Neural cell (in vitro differentiated cells): ENCODE results near the gene NOC3L. TPM values are rescaled to one million over a fixed set of nuclear protein-coding genes. Genes with fewer than 3 reads are reported as not detected.
A peak's percentile ranks its signal among the peaks of the same experiment; 100 is the strongest.

ENCODE experiments used
- H2AFZ ChIP-seq: fragments of 200-600, 300-800 bp; sonication (generic), shearing (Covaris generic); 2 replicates; pipeline ENCODE4 v1.6.0; 2014; ENCODE audit warnings: low read depth, mild to moderate bottlenecking, antibody characterized with exemption, low read length, moderate library complexity
- H3F3A ChIP-seq: fragments of 200-600 bp; shearing (Covaris generic); 2 replicates; pipeline ENCODE4 v1.6.1; 2016; ENCODE audit warnings: mild to moderate bottlenecking, moderate library complexity, mixed read lengths, antibody characterized with exemption, low read length; ENCODE audit not compliant: insufficient read depth, poor library complexity, severe bottlenecking
- H3K27ac ChIP-seq: fragments of 200-600, 300-800 bp; sonication (generic), shearing (Covaris generic); 2 replicates; pipeline ENCODE4 v1.5.1; 2014; ENCODE audit warnings: mild to moderate bottlenecking, low read length, moderate library complexity
- H3K27me3 ChIP-seq: fragments of 300-800, 200-600 bp; sonication (generic), shearing (Covaris generic); 2 replicates; pipeline ENCODE4 v1.6.0; 2014; ENCODE audit warnings: mild to moderate bottlenecking, low read depth, low read length, moderate library complexity; ENCODE audit not compliant: insufficient read depth
- H3K36me3 ChIP-seq: fragments of 300-800, 200-600 bp; sonication (generic), shearing (Covaris generic); 2 replicates; pipeline ENCODE4 v1.5.1; 2014; ENCODE audit warnings: mild to moderate bottlenecking, antibody characterized with exemption, low read length, moderate library complexity; ENCODE audit not compliant: insufficient read depth
- H3K4me2 ChIP-seq: fragments of 300-800, 200-600 bp; sonication (generic), shearing (Covaris generic); 2 replicates; pipeline ENCODE4 v1.6.0; 2014; ENCODE audit warnings: mild to moderate bottlenecking, low read length
- H3K4me3 ChIP-seq: fragments of 300-800, 200-600 bp; sonication (generic), shearing (Covaris generic); 2 replicates; pipeline ENCODE4 v1.5.1; 2014; ENCODE audit warnings: mild to moderate bottlenecking, low read length, moderate library complexity
- H3K79me2 ChIP-seq: fragments of 200-600 bp; shearing (Covaris generic); replicated peaks from 2 replicates; pipeline ENCODE4 v1.6.0; 2014; ENCODE audit warnings: mild to moderate bottlenecking, low read length, moderate library complexity; ENCODE audit not compliant: insufficient read depth
- H3K9ac ChIP-seq: fragments of 300-800, 200-600 bp; sonication (generic), shearing (Covaris generic); 2 replicates; pipeline ENCODE4 v1.6.1; 2016; ENCODE audit warnings: mild to moderate bottlenecking, low read length, mixed read lengths
- H3K9me2 ChIP-seq: fragments of 200-600 bp; shearing (Covaris generic); 2 replicates; pipeline ENCODE4 v1.6.1; 2016; ENCODE audit warnings: mild to moderate bottlenecking, low read length, mixed read lengths; ENCODE audit not compliant: insufficient read depth
- H3K9me3 ChIP-seq: fragments of 200-600, 300-800 bp; sonication (generic), shearing (Covaris generic); 2 replicates; pipeline ENCODE4 v1.6.1; 2016; ENCODE audit warnings: mild to moderate bottlenecking, mixed run types, low read length, moderate library complexity, mixed read lengths
- H4K20me1 ChIP-seq: fragments of 200-600 bp; shearing (Covaris generic); 2 replicates; pipeline ENCODE4 v1.6.1; 2016; ENCODE audit warnings: mild to moderate bottlenecking, mixed run types; ENCODE audit not compliant: insufficient read depth
- EP300 ChIP-seq: fragments of 450-650 bp; conservative IDR thresholded peaks from 2 replicates; pipeline ENCODE4 v1.6.1; 2014; ENCODE audit warnings: antibody characterized with exemption, mild to moderate bottlenecking, moderate library complexity; ENCODE audit not compliant: poor library complexity, severe bottlenecking
- EZH2 ChIP-seq: fragments of 200-600, 300-800 bp; shearing (Covaris generic), sonication (generic); IDR thresholded peaks from 2 replicates; pipeline ENCODE4 v1.6.1; 2014; ENCODE audit warnings: antibody characterized with exemption, low read length, borderline replicate concordance, mild to moderate bottlenecking; ENCODE audit not compliant: insufficient read depth, poor library complexity, severe bottlenecking
- MXI1 ChIP-seq: fragments of 450-650 bp; conservative IDR thresholded peaks from 2 replicates; pipeline ENCODE4 v1.6.1; 2014; ENCODE audit warnings: antibody characterized with exemption, mild to moderate bottlenecking; ENCODE audit not compliant: poor library complexity, severe bottlenecking
- POLR2AphosphoS5 ChIP-seq: IDR thresholded peaks from 2 replicates; pipeline ENCODE4 v1.6.1; 2012
- RAD21 ChIP-seq: fragments of 450-650 bp; conservative IDR thresholded peaks from 2 replicates; pipeline ENCODE4 v1.6.1; 2014; ENCODE audit warnings: antibody characterized with exemption, mild to moderate bottlenecking, moderate library complexity
- SMC3 ChIP-seq: fragments of 450-650 bp; conservative IDR thresholded peaks from 2 replicates; pipeline ENCODE4 v1.6.1; 2014; ENCODE audit warnings: antibody characterized with exemption, mild to moderate bottlenecking, moderate library complexity; ENCODE audit not compliant: poor library complexity
- TAF1 ChIP-seq: IDR thresholded peaks from 2 replicates; pipeline ENCODE4 v1.6.1; 2012; ENCODE audit warnings: low read depth
- polyA plus RNA-seq: library from polyadenylated mRNA; depleted of rRNA; stranded (reverse); fragments of >200 nt; gene quantifications from 2 replicates; pipeline ENCODE4 v1.2.3, GENCODE V29; 2014
- TF ChIP-seq, protein P1 (sequence below): fragments of 450-650 bp; IDR thresholded peaks from 2 replicates; pipeline ENCODE4 v1.5.1; 2014; ENCODE audit warnings: antibody characterized with exemption, mild to moderate bottlenecking, moderate library complexity; ENCODE audit not compliant: poor library complexity, severe bottlenecking
- TF ChIP-seq, protein P2 (sequence below): IDR thresholded peaks from 2 replicates; pipeline ENCODE4 v1.6.1; 2012; ENCODE audit warnings: borderline replicate concordance

The NOC3L gene
- polyA plus RNA-seq, 1 donor from 2014 or later = 8.3 TPM

DNA sequence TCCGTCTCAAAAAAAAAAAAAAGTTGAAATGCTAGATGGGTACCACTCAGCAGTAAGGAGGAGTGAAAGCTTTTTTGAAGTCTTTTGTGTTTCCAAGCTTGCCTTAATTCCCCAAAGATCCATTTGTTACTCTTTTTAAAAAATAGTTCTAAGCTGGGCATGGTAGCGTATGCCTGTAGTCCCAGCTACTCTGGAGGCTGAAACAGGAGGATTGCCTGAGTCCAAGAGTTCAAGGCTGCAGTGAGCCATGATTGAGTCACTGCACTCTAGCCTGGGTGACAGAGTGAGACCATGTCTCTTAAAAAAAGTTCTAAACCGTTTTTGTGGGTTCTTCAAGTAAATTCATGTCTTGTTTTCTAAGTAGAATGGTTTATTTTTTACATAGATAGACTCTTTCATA is 44.9 kb upstream of the NOC3L start:
- no peaks in the 10 kb centered on the region for H3K9me2 ChIP-seq
- peaks cover 46% of the 10 kb centered on the region for H3K79me2 ChIP-seq
- H3K4me3 ChIP-seq = no peak overlapping the region
- no peaks in the 10 kb centered on the region for H4K20me1 ChIP-seq
- peaks cover 6% of the 10 kb centered on the region for H3F3A ChIP-seq
- TF ChIP-seq, protein P1, sequence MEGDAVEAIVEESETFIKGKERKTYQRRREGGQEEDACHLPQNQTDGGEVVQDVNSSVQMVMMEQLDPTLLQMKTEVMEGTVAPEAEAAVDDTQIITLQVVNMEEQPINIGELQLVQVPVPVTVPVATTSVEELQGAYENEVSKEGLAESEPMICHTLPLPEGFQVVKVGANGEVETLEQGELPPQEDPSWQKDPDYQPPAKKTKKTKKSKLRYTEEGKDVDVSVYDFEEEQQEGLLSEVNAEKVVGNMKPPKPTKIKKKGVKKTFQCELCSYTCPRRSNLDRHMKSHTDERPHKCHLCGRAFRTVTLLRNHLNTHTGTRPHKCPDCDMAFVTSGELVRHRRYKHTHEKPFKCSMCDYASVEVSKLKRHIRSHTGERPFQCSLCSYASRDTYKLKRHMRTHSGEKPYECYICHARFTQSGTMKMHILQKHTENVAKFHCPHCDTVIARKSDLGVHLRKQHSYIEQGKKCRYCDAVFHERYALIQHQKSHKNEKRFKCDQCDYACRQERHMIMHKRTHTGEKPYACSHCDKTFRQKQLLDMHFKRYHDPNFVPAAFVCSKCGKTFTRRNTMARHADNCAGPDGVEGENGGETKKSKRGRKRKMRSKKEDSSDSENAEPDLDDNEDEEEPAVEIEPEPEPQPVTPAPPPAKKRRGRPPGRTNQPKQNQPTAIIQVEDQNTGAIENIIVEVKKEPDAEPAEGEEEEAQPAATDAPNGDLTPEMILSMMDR = no peak
- no peak for TF ChIP-seq TAF1
- TF ChIP-seq POLR2AphosphoS5 = no peak
- no peak for TF ChIP-seq RAD21
- no peaks in the 10 kb centered on the region for H3K36me3 ChIP-seq
- no peaks in the 10 kb centered on the region for H3K9me3 ChIP-seq
- no peak overlapping the region for H3K4me2 ChIP-seq
- no peaks in the 10 kb centered on the region for H3K27me3 ChIP-seq
- no peak overlapping the region for H2AFZ ChIP-seq
- H3K9ac ChIP-seq = no peak overlapping the region
- no peak overlapping the region for H3K27ac ChIP-seq

DNA sequence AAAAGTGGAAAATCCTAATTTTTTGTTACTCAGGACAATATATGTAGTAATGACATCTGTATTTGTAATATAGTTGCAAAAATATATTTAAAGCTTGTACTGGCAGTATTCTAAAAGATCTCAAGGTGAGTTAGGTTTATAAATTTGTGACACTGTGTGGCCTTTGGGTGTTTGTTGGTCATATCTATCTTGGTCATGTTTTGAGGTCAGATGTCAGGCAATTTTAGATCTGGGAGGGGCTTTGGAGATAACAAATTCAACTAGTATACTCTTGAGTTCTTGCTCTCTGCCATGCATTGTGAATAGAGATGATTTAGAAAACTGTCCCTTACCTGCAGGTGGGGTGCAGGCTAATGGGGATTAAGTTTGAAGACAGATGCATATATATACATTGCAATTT is 42.7 kb upstream of the NOC3L start:
- H3K4me3 ChIP-seq = peak overlapping the region; percentile 97
- peaks cover 6% of the 10 kb centered on the region for H3F3A ChIP-seq

More for the DNA sequence above, 42.7 kb upstream of the NOC3L start:
- Histone ChIP-seq H3K79me2 (peaks cover 46% of the 10 kb centered on the region), H2AFZ (no peak overlapping the region), H3K27ac (no peak overlapping the region), H3K9me2 (no peaks in the 10 kb centered on the region), H3K4me2 (peak overlapping the region; percentile 76), H3K9me3 (no peaks in the 10 kb centered on the region), H3K9ac (no peak overlapping the region), H3K27me3 (no peaks in the 10 kb centered on the region), H4K20me1 (no peaks in the 10 kb centered on the region), H3K36me3 (no peaks in the 10 kb centered on the region)
- TF ChIP-seq RAD21 (no peak), SMC3 (no peak), TAF1 (no peak), EZH2 (no peak), MXI1 (no peak), EP300 (no peak), POLR2AphosphoS5 (no peak)
- TF ChIP-seq, protein P2, sequence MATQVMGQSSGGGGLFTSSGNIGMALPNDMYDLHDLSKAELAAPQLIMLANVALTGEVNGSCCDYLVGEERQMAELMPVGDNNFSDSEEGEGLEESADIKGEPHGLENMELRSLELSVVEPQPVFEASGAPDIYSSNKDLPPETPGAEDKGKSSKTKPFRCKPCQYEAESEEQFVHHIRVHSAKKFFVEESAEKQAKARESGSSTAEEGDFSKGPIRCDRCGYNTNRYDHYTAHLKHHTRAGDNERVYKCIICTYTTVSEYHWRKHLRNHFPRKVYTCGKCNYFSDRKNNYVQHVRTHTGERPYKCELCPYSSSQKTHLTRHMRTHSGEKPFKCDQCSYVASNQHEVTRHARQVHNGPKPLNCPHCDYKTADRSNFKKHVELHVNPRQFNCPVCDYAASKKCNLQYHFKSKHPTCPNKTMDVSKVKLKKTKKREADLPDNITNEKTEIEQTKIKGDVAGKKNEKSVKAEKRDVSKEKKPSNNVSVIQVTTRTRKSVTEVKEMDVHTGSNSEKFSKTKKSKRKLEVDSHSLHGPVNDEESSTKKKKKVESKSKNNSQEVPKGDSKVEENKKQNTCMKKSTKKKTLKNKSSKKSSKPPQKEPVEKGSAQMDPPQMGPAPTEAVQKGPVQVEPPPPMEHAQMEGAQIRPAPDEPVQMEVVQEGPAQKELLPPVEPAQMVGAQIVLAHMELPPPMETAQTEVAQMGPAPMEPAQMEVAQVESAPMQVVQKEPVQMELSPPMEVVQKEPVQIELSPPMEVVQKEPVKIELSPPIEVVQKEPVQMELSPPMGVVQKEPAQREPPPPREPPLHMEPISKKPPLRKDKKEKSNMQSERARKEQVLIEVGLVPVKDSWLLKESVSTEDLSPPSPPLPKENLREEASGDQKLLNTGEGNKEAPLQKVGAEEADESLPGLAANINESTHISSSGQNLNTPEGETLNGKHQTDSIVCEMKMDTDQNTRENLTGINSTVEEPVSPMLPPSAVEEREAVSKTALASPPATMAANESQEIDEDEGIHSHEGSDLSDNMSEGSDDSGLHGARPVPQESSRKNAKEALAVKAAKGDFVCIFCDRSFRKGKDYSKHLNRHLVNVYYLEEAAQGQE = no peak
- TF ChIP-seq, protein P1 = no peak
